Lower lobe of right lung (tissue), 2 donors: Measurements from ENCODE around the gene RBMS1. TPM values are rescaled to one million over a fixed set of nuclear protein-coding genes. Genes with fewer than 3 reads are reported as not detected.

Source experiments
- ATAC-seq, 2 donors: fragments of 200-7000 bp; cut with Tn5 transposase; one replicate each; pipeline ENCODE4 v1.9.1; 2020 to 2022; ENCODE audit warnings: mild to moderate bottlenecking in 2 of 2, moderate library complexity in 2 of 2
- DNase-seq: peaks from one replicate; pipeline ENCODE4 v3.0.0-alpha.2; 2020
- H3K27ac ChIP-seq: fragments of 200-600 bp; one replicate; pipeline ENCODE4 v1.8.0; 2022
- H3K27me3 ChIP-seq: fragments of 200-600 bp; one replicate; pipeline ENCODE4 v1.8.0; 2022; ENCODE audit warnings: low read depth
- H3K36me3 ChIP-seq: fragments of 200-600 bp; one replicate; pipeline ENCODE4 v1.8.0; 2022; ENCODE audit warnings: mild to moderate bottlenecking
- H3K4me1 ChIP-seq: fragments of 200-600 bp; one replicate; pipeline ENCODE4 v1.8.0; 2022
- H3K4me3 ChIP-seq: fragments of 200-600 bp; one replicate; pipeline ENCODE4 v1.8.0; 2022; ENCODE audit warnings: mild to moderate bottlenecking
- H3K9me3 ChIP-seq: fragments of 200-600 bp; one replicate; pipeline ENCODE4 v1.8.0; 2022
- CTCF ChIP-seq: fragments of 200-600 bp; IDR thresholded peaks from one replicate; pipeline ENCODE4 v1.8.0; 2022; ENCODE audit warnings: antibody characterized with exemption, mild to moderate bottlenecking
- intact Hi-C: fragments of 100-400 bp; cut with DNase I; formaldehyde crosslinking; loops from one replicate; pipeline ENCODE4 v1.11.0; 2022
- total RNA-seq: library from RNA; stranded (reverse); fragmentation: NEBNext Ultra II Directional; extraction: Animal tissue kit (Norgen Biotek cat#: 25700); gene quantifications from one replicate; pipeline ENCODE4 v1.2.1, GENCODE V29; 2021
- donor health status: DM: no; HTN: yes; CAD: no; lungs with severe emphysema.

RBMS1 gene
- total RNA-seq, 1 donor from 2014 or later = 95.3 TPM

- H3K27ac ChIP-seq = no peak overlapping the region
Observed at GRCh38 chr2:160334028-160334741, 159.4 kb downstream of the RBMS1 start.

GRCh38 chr2:160333324-160334027, 160.1 kb downstream of the RBMS1 start:
- no peaks in the 10 kb centered on the region for H3K36me3 ChIP-seq
- no peak for ATAC-seq
- no peaks in the 10 kb centered on the region for H3K27me3 ChIP-seq
- no peaks in the 10 kb centered on the region for H3K9me3 ChIP-seq
- H3K27ac ChIP-seq = no peak overlapping the region
- intact Hi-C loops = loop anchor here (10.0 kb wide), 1 partner anchor 161 kb away; the partner anchor contains the start of gene RBMS1
- no peak for DNase-seq
- TF ChIP-seq CTCF = no peak
- H3K4me1 ChIP-seq = peaks cover 82% of the 10 kb centered on the region
- H3K4me3 ChIP-seq = no peak overlapping the region

More at GRCh38 chr2:160334028-160334741, 159.4 kb downstream of the RBMS1 start:
- H3K27me3 ChIP-seq = no peaks in the 10 kb centered on the region
- TF ChIP-seq CTCF = no peak
- peaks cover 81% of the 10 kb centered on the region for H3K4me1 ChIP-seq
- intact Hi-C loops = loop anchor here (10.0 kb wide), 1 partner anchor 161 kb away; the partner anchor contains the start of gene RBMS1
- H3K9me3 ChIP-seq = no peaks in the 10 kb centered on the region
- H3K4me3 ChIP-seq = no peak overlapping the region
- H3K36me3 ChIP-seq = no peaks in the 10 kb centered on the region
- ATAC-seq (peak in 1 of 2 donors; percentile 36), DNase-seq (no peak)

- Histone ChIP-seq H3K4me3 (no peak overlapping the region), H3K4me1 (peaks cover 93% of the 10 kb centered on the region), H3K27me3 (no peaks in the 10 kb centered on the region), H3K27ac (no peak overlapping the region), H3K36me3 (no peaks in the 10 kb centered on the region), H3K9me3 (no peaks in the 10 kb centered on the region)
- peak; percentile 65 to 70 for ATAC-seq
- DNase-seq = no peak
- TF ChIP-seq CTCF = peak; percentile 12
- intact Hi-C loops = loop anchor here (10.0 kb wide), 1 partner anchor 162 kb away; the partner anchor contains the start of gene RBMS1
Observed at GRCh38 chr2:160332318-160332717, 161.3 kb downstream of the RBMS1 start.

- TF ChIP-seq CTCF = no peak
- H3K27ac ChIP-seq = no peak overlapping the region
Observed at GRCh38 chr2:160331258-160332025, 162.2 kb downstream of the RBMS1 start.

GRCh38 chr2:160328811-160329527, 164.6 kb downstream of the RBMS1 start:
- peaks cover 93% of the 10 kb centered on the region for H3K4me1 ChIP-seq
- ATAC-seq = no peak
- intact Hi-C loops = no loop called here
- no peaks in the 10 kb centered on the region for H3K9me3 ChIP-seq
- H3K27ac ChIP-seq = no peak overlapping the region
- H3K4me3 ChIP-seq = no peak overlapping the region
- H3K36me3 ChIP-seq = no peaks in the 10 kb centered on the region
- no peak for DNase-seq
- TF ChIP-seq CTCF = no peak
- H3K27me3 ChIP-seq = no peaks in the 10 kb centered on the region

More at GRCh38 chr2:160331258-160332025, 162.2 kb downstream of the RBMS1 start:
- H3K9me3 ChIP-seq = no peaks in the 10 kb centered on the region
- H3K4me3 ChIP-seq = no peak overlapping the region
- no peaks in the 10 kb centered on the region for H3K27me3 ChIP-seq
- H3K36me3 ChIP-seq = no peaks in the 10 kb centered on the region
- DNase-seq = no peak
- peak; percentile 50 to 56 for ATAC-seq
- intact Hi-C loops = loop anchor here (10.0 kb wide), 1 partner anchor 163 kb away; the partner anchor contains the start of gene RBMS1
- peaks cover 94% of the 10 kb centered on the region for H3K4me1 ChIP-seq
